ENCODE results near the gene GPSM1.

GRCh38 chr9:136286987-136287379, 40.4 kb upstream of the GPSM1 start:
- TF ChIP-seq, protein P1, sequence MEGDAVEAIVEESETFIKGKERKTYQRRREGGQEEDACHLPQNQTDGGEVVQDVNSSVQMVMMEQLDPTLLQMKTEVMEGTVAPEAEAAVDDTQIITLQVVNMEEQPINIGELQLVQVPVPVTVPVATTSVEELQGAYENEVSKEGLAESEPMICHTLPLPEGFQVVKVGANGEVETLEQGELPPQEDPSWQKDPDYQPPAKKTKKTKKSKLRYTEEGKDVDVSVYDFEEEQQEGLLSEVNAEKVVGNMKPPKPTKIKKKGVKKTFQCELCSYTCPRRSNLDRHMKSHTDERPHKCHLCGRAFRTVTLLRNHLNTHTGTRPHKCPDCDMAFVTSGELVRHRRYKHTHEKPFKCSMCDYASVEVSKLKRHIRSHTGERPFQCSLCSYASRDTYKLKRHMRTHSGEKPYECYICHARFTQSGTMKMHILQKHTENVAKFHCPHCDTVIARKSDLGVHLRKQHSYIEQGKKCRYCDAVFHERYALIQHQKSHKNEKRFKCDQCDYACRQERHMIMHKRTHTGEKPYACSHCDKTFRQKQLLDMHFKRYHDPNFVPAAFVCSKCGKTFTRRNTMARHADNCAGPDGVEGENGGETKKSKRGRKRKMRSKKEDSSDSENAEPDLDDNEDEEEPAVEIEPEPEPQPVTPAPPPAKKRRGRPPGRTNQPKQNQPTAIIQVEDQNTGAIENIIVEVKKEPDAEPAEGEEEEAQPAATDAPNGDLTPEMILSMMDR (IDR thresholded peaks at IDR 0.05; ENCODE audit: low read depth, low read length): no peak
- no peak for TF ChIP-seq EZH2phosphoT487 (IDR thresholded peaks at IDR 0.05; ENCODE audit: low read depth)
